HG02642 (cell line): ENCODE results near the gene PSMC3.
A peak's percentile ranks its signal among the peaks of the same experiment; 100 is the strongest.

Experiments used
- ATAC-seq: cut with Tn5 transposase; IDR thresholded peaks from one replicate; pipeline ENCODE4 v1.9.1; 2021; ENCODE audit warnings: mild to moderate bottlenecking; ENCODE audit not compliant: unreplicated experiment, poor library complexity

The PSMC3 gene

DNA sequence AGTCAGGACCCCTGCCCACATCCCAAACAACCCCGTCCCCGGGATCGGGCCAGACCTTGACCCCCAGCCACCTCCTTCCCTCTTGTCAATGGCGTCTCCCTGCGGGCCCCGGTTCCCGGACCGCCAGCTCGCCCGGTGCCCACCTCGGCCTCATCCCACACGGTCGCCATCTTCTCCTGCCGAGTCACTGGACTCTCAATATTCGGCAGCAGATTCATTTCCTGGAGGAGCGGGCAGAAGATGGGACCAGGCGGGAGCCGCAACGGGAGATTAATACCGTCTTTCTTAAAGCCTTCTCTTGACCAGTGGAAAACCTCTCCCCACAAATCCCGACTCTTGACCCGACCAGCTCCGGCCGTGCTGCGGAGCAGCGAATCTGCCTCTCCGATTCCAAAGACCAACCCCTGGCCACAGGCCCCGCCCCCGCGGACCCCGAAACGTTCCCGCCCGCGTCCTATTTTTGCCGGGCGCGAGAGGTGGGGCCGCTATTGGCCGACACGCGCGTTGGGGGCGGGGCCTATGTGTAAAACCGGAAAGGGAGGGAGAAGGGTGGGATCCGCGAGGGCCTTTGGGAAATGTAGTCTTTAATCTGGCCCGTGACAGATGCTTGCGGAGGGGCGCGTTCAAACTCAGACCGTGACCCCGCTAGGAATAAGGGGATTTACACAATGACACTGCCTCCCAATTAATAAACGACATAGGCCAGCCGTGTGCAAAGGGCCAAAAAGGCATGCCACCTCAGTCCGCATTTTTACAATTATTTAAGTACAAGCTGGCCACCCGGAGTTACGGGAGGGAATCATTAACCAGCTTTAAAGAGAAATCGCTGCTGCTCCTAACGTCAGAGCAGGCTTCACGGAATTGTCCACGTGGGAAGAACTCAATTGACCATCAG is at the start of gene PSMC3:
Gene PSMC3, minus strand, starts transcription at position 378 of the 895 bp plus-strand sequence. Its CDS starts 160 bp downstream, at position 218.
- peak; percentile 91 for ATAC-seq

DNA sequence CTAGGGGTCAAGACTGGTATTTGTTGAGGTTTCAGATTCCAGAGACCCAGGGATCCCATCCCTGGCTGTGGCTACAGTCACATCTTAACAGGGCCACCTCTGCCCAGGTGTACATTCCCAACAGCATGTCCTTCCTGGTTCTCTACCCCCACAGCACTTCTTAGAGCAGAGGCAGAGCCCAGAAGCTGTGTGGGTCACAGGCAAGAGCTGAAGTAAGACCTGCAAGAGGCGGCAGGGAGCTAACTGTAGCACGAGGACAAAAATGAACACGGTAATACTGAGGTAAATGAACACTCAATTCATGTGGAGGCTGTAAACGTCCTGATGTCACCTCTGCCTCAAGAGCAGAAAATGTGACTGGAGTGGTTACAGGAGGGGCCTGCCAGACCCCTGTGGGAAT is 44.4 kb upstream of the PSMC3 start:
- ATAC-seq: no peak

DNA sequence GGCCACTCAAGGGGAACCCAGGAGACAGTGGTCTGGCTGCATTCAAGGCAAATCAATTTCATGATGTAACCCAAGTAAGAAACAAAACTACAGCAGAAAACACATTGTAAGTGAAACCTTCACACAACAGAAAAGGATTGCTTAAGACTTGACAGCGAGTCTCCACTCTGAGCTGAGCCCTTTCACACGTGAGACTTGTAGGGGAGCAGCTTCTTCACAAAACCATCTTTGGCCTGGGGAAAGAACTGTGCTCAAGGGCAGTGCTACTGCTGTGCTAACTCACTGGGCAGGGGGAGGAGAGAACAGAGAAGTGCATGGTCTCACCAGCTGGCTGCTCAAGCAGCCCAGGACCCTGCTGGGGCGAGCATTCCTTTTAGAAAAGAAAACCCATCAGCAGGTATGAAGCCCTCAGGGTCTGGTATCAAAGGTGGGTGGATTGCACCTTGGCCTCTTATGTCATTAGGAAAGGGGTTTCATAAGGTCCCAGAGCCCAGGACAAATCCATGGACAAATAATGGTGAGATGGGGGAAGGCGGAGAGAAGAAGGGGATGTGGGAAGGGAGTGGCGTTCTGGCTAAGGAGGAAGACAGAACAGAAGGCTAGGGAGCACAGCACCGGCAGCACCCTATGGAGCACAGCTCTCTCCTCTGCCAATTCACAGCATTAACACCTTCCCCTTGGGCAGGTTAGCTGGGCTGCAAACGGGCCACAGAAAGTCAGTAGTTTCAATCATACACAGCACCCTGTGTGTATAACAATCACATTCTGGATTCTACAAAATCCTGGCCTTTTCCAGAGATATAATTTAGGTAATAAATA is 43.3 kb upstream of the PSMC3 start:
- ATAC-seq: no peak

DNA sequence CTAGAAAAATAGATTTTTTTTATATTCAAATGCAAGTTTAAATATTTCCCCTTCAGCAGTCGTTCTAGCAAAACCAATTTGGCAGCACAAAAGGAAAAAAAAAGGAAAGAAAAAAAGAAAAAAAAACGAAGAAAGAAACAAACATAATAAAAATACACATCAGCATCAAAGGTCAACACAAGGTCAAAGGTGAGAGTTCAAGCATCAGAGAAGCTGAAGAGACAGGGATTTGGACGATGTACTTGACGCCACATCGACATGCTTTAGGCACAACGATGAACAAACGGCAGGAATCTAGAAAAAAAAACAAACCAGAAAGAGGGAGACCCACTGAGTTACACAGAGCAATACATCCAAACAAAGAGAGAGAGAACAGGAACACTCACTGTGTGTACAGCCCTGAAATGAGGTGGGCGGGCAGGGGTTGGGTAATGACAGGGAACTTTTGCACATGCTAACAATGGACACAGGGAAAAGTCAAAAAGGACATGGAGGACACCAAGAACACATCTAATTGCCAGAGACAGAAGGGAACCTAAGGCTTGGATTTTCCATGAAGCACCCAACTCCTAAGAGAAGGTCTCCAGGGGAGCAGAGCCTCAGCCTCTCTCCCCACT is 42.5 kb upstream of the PSMC3 start:
- ATAC-seq: no peak

DNA sequence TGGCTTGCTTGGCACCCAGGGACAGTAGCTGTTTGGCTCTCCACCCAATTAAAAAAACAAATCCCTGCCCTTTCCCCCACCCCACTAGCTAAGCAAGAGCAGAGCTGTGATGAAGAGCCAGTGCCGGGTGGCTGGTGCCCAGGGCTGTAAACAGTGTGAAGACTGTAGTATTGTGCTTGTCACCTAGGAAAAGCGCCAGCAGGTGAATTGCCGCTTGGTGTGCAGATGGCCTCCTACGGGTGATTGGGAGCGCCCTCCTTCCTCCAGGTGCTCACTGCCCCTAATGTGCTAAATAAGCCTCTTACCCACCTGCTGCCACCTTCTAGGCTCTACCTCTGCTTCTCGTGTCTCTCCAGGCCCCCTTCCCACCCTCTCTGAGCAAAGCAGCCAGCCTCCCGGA is 41.1 kb upstream of the PSMC3 start:
- no peak for ATAC-seq

DNA sequence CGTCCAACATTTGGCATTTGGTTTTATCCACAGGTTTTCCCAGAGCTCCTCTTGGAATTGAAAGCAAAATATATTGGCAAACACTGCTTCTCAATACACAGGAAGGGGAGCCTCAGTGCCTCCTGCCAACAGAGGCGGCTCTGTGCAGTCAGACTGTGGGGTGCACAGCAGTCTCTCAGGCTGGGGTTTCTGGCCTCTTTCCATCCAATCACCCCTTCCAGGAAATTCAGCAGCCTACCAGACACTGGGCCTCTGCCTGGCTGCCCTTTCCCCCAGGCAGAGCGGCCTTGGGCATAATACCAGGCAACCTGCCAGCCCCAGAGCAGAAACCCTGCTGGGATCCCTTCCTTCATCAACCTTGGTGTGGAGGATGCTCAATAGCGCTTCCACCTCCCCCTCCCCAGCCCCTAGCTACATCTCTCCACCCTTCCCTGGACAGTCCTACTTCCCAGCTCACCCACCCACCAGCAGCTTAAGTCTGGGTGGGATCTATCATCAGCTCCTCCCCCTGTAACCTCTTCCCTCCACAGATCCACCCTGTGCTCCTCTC is 40.5 kb upstream of the PSMC3 start:
- no peak for ATAC-seq

DNA sequence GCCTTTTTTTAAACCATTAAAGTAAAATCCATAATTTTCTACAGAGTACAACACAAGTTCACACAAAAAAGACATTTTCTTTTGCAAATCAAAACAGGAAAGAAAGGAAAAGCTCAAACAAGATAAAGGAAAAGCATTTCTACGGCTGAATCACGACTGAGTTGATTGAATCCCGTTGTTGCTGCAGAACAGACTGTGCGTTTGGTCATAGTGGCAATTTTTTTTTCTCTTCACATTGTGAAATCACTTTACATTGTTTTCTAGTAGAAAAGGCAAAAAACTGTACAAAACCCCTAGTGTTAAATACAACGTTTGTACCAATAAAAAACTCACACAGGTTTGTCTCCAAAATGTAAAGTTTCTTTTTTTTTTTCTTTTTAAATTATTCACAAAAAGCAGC is 40.0 kb upstream of the PSMC3 start:
- ATAC-seq: no peak

DNA sequence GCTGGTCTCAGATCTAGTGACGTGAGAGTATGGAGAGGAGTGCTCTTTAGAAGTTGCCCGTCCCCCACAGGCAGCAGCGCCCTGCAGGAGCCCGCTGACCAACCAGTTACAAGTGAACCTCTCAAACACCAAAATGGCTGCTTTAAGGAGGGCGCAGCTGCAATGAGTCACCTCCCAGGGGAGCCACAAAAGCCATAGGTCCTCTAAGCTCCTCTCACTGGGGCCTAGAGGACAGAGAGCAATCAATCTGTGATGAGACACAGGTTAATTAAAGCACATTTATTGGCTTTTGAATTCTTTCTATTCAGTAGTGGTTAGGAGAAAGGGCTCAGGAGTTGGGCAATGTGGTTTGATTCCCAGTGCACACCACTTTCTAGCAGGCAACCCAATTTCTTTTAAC is 38.2 kb upstream of the PSMC3 start:
- no peak for ATAC-seq

DNA sequence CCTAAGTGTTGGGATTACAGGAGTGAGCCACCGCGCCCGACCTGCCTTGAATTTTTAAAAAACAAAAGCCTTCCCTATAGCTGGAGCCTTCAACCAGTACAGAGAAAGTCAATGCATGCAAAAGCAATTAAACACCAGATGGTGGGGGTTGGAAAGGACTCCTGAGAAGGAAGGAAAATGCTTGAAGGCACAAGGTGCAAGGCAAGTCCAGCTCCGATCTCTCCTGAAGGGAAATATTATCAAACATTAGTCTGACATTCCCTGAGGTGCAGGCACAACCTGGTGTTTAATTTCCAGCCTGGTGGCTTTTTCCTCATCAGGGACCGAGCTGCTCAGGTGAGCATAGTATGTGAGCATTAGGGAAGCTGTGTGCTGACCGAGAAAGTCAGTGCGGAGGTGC is 35.6 kb upstream of the PSMC3 start:
- ATAC-seq: no peak

DNA sequence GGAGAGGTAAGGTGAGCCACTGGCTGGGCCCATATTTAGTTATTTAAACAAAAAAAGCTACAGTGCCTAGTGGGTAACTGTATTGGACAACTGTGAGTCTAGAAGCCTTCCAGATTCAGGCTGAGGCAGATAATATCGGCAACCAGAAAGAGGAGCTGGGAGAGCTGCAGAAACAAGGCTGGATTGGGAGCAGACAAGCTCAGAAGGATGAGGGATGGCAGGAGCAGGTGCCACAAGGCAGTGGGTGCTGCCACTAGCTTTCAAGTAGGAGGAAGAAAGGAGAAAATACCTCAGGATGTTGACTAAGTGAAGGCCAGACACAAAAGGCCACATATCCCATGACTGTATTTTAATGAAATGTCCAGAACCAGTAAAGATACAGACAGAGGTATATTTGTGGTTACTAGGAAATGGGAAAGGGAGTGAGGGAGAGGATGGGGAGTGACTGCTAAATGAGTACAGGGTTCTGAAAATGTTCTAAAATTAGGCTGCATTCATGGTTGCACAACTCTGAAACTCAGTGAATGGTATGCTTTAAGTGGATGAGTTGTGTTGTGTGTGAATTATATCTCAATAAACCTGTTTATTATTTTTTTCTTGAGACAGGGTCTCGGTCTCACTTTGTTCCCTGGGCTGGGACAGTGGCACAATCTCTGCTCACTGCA is 34.5 kb upstream of the PSMC3 start:
- no peak for ATAC-seq

DNA sequence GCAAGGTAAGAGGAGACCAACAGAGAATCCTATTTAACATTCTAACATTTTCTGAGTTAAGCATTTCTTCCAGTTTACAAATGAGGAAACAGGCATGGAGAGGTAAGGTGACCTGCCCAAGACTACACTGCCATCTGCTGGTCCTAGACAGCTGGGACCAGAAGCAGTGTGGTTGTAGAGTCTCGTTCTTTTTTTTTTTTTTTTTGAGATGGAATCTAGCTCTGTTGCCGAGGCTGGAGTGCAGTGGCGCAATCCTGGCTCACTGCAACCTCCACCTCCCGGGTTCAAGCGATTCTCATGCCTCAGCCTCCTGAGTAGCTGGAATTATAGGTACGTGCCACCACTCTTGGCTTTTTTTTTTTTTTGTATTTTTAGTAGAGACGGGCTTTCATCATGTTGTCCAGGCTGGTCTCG is 28.0 kb upstream of the PSMC3 start:
- peak; percentile 70 for ATAC-seq

DNA sequence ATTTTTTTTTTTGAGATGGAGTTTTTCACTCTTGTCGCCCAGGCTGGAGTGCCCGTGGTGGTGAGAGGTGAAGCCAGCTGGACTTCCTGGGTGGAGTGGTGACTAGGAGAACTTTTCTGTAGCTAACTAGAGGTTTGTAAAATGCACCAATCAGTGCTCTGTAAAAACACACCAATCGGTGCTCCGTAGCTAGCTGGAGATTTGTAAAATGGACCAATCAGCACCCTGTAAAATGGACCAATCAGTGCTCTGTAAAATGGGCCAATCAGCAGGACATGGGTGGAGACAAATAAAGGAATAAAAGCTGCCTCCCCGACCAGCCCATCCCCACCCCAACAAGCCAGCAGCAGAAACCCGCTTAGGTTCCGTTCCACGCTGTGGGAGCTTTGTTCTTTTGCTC is 27.1 kb upstream of the PSMC3 start:
- ATAC-seq: no peak

DNA sequence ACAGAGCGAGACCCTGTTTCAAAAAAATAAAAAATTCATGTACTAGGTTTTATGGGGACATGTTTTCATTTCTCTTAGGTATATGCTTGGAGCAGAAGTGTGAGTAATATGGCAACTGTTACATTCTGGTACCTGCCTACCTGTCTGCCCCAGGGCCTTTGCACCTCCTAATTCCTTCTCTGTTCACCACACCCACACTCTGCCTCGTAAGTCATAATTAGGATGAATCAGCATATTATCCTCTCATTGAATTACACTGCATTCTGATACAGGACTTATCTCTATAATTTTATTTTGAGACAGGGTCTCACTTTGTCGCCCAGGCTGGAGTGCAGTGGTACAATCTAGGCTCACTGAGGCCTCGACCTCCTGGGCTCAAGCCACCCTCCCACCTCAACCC is 25.8 kb upstream of the PSMC3 start:
- ATAC-seq: no peak

DNA sequence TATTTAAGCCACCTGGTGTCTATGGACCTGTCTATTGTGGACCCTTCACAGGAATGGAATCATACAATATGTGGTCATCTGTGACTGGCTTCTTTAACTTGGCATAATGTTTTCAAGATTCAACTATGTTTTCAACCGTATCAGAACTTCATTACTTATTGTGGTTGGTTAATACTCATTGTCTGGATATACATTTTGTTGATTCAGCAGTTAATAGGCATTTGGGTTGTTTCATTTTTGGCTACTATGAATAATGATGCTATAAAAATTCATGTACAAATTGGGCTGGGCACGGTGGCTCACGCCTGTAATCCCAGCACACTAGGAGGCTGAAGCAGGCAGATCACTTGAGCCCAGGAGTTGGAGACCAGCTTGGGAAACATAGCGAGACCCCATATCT is 25.2 kb upstream of the PSMC3 start:
- ATAC-seq: no peak

DNA sequence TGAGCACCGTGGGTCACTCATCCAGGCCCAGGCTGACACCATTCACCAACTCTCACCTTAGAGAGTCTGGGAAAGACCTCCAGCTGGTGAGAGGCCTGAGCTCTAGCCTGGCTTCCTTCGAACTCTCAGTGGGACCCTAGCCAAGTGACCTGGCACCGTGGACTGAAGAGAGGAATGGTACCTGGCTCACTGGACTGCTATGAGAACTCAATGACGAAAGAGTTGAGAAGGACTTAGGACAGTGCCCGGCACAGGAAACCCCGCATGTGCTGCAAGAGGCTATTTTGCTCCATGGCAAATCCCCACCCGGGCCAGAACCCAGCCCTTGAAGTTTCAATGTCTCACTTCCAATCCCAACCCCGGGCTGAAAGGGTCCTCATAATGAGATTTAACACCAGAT is 23.3 kb upstream of the PSMC3 start:
- no peak for ATAC-seq

DNA sequence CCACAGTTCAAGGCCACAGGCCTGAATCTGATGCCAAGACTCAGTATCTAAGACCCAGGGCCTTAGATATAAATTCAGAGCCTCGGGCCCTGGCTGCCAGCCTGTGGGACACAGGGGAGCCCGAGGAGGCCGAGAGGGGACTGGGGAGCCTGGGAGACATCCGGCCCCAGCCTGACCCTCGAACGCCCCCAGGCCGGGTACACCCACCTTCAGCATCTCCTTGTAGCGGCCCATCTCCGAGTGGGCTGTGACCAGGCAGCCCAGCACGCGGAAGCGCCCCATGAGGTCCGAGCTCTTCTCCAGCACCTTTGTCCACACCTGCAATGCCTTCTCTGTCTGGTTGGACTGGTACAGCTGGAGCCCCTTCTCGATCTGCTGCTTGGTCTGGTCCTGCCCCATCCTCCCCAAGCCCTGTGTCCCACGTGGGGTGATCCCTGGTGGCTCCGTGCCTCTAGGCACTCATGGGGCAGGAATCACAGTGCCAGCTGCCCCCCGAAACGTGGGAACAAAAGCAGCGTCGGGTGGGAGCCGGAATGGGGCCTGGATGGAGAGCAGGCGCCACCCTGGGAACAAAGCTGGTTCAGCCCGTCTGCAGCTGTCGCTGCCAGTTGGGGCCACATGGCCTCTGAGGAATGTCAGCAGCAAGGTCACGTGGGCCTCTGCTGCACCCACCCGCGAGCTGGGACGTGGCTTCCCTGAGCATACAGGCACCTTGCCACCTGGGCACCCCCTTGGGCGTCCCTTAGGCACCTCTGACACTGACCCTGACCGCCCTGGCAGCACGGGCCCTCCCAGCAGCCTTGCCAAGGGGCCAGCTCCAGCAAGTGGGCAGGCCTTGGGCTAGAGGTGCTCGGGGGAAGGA is 22.6 kb upstream of the PSMC3 start, which contains the start of gene RAPSN:
Gene RAPSN, minus strand, starts transcription at position 571 of the 862 bp plus-strand sequence. Its CDS starts 172 bp downstream, at position 399.
- no peak for ATAC-seq

DNA sequence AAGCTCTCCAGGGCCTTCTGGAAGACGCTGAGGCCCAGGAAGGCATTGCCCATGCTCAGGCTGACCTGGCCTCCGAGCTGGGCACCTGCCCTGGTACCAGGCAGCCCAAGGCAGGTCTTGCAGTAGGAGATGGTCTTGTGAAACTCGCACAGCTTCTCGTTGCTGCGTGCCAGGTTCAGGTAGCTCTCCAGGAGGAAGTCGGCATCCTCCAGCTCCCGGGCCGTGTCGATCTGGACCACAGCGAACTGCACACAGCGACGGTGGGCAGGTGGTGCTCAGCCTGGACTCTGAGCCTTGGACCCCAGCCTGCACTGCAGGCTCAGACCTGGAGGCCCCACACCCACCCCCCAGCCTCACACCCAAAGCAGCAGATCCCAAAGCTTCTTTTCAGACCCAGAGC is 21.7 kb upstream of the PSMC3 start:
- ATAC-seq: no peak

DNA sequence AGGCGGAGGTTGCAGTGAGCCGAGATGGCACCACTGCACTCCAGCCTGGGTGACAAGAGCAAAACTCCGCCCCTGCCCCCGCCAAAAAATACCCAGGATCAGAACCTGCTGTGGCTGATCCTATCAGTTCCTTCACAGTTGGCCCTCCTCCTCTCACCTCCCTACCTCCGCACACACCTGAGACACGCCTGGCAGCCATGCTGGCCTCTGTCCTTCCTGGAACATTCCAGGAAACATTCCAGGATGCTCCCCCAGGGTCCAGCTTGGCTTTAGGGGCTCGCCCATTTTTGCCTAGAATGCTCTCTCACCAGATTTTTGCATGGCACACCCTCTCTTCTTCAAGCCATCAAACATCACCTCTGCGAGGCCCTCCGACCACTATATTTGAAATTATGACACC is 20.6 kb upstream of the PSMC3 start:
- no peak for ATAC-seq

DNA sequence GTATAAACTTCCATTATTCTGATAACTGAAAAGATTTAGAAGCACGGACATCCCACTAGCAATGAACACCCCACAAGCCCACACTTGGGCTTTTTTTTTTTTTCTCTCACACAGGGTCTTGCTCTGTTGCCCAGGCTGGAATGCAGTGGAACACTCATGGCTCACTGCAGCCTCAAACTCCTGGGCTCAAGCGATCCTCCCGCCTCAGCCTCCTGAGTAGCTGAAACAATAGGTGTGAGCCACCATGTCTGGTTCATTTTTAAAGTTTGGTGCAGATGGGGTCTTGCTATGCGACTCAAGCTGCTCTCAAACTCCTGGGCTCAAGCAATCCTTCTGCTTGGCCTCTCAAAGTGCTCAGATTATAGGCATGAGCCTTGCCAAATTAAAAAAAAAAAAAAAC is 19.6 kb upstream of the PSMC3 start:
- ATAC-seq: no peak
